Measurements from ENCODE around the gene IGSF5.
"Not testable (repeated sequence)": the region's sequence is repeated elsewhere in the genome, so short reads cannot be mapped to it uniquely, and the experiment has no call there.

Gene IGSF5

DNA sequence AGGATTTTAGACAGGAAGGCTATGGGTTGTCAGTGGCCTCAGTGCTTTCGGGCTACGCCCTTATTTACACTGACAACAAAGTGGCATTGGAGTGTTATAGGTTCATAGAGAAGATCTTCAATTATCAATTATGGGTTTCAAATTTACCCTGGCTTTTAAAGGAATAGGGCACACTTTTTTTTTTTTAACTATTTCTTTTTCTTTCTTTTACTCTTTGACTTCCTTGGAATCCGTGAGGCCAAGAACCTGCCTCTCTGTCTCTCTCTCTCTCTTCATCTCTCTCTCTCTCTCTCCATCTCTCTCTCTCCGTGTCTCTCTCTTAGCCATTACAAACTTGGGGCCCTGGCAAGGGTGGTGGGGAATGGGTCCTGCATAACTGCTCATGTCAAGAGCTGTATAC lies at the start of gene IGSF5:
Gene IGSF5 (plus strand): TSS at position 301 of the 400 bp plus-strand sequence. CDS start 327 bp downstream, outside the sequence.
- DNase-seq (ENCODE audit: low read depth in 2 of 3, low spot score in 2 of 3), result not testable (repeated sequence)

DNA sequence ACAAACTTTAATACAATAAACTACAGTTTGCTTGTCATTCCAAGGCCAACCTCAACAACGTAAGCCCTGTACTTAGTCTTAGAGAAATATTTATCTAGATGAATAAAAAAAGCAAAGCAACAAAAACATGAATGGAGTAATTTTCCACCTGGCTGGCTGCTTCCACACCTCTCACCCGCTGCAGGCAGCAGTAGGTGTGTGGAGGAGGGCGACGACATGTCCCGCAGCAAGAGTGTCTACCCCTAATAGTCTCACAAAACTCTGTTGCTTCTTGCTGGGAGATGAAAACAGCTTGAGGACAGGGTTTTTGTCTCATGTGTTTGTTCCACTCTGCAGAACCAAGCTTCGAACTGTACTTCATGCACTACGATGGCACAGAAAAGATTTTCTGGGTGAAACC lies 48.8 kb upstream of the IGSF5 start:
- DNase-seq (ENCODE audit: low read depth in 2 of 3, low spot score in 2 of 3), result no peak

DNA sequence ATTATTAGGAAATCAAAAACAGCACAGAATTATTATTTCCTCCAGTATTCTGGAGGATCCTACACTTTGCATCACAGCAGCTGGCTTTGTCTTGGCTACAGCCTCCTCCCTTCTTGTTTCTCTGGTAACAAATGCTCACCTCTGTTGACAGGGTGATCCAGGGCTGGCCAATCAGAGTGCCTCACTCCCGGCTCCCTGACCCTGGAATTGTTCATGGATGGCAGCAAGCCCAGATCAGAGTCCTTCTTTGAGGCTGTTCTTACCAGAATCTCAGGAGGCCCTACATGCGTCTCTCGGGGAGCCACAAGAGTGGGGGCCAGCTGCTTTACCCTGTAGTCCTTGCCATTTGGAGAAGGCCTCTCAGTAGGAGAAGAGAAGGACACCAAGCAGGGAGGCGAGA lies 48.4 kb upstream of the IGSF5 start:
- DNase-seq (ENCODE audit: low read depth in 2 of 3, low spot score in 2 of 3), result no peak

DNA sequence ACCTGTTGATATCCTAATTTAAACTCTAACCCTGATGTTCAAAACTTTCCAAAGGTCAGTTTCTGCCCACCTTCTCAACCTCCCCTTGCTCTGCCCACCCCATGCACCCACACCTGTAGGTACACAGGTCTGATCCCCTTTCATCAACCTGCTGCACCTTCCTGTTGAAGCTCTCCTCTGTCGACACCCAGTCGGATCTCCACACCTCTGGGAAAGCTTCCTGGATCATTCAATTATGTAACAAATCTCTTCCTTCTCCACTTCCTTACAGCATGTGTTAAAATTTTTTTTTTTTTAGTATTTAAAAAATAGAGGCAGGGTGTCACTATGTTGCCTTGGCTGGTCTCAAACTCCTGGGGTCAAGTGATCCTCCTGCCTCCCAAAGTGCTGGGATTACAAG lies 44.7 kb upstream of the IGSF5 start:
- DNase-seq (ENCODE audit: low read depth in 2 of 3, low spot score in 2 of 3), result no peak

DNA sequence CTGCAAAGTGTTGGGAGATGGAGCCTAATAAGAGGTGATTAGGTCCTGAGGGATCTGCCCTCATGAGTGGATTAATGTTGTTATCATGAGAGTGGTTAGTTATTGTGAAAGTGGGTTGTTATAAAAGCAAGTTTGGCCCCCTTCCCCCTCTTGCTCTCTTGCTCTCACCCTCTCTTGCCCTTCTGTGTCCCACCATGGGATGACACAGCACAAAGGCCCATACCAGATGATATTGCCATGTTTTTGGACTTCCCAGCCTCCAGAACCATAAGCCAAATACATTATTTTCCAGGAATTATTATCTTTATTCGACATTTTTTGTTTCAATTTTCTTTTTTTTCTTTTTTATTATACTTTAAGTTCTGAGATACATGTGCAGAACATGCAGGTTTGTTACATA lies 41.4 kb upstream of the IGSF5 start:
- DNase-seq (ENCODE audit: low read depth in 2 of 3, low spot score in 2 of 3), result no peak

DNA sequence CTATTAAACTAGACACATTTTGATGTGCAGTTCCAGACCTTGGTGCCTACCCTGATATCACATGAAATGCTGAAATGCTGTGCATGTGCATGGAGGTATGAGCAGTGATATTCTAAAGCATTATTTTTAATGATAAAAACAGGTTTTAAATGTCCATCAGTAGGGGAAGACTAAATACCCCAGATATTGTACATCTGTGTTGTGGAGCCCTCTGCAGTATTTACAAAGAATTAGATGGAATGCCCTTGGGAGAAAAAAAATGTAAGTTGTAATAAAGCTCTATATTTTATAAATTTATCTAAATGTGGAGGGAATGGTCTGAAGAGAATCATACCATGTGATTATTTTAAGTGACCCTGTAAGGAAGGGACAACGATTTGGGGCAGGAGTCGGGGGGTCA lies 39.1 kb upstream of the IGSF5 start:
- no peak for DNase-seq (ENCODE audit: low read depth in 2 of 3, low spot score in 2 of 3)

DNA sequence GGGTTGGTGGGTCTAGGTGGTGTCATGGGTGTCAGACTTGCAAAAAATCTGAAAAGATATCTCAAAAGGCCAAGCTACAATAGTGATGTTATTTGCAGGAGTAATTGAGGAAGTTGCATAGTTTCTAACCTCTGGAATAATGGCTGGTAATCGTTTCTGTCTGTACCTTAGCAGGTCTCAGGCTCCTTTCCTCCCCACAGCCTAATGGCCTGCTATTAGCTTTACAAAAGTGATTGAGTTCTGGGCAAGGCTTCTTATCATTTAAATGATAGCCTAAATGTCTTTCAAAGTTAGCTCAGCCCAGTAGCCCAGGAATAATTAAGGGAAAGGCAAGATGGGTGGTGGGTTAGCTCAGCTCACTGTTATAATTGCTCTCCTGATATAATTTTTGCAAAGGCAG lies 37.7 kb upstream of the IGSF5 start:
- no peak for DNase-seq (ENCODE audit: low read depth in 2 of 3, low spot score in 2 of 3)

DNA sequence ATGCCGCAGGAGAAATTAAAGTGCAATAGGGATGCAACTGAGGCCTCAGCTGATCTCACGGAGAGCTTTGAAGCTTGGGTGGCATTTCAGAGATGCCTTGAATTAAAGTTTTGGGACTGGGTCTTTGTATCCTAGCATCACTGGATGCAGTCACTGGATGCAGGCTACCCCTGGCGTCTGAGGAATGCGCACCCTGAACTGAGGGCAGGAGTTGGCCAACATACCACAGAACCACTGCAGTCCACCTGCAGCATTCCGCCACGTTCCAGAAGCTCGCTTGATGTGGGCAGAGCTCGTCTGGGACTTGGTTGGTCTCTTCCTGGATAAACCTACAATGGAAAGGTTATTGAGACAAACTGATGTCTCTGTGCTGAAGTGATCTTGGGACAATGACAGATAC lies 34.1 kb upstream of the IGSF5 start:
- DNase-seq (ENCODE audit: low read depth in 2 of 3, low spot score in 2 of 3), result no peak

DNA sequence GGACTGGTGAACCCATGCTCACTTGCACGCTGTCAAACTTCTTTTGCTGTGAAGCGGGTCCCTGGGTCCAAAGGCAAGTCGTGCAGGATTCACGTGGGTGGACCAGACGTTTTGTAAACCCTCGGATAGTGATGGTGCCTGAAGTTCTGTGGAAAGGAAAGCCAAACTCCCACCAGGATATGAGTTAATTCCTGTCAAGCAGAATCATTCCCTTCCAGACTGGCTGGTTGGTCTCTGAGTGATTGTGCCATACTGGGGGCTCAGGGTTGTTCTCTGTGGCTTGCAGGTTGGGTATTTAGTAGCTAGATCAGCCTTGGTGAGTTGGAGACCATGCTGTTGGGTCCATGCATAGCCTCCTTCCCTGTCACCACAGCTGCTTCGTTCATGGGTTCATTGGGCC lies 32.7 kb upstream of the IGSF5 start:
- DNase-seq (ENCODE audit: low read depth in 2 of 3, low spot score in 2 of 3), result no peak

DNA sequence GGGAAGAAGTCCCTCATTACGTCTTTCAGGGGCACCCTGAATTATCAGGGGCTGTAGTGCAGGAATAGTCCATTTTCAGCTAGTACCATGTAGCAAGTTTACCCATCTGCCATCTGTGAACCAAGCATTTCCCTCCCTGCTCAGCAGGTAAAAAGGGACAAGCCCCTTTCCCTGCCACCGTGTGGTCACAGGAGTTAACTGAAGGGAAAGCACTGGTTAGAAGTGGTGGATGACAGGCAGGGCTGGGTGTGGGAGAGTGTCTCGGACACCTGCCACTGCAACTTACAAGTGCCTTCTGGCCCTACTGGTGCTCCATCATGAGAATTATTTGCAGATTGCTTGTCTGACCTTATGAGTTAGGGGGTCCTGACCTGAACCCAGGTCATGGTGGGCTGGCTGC lies 32.0 kb upstream of the IGSF5 start:
- DNase-seq (ENCODE audit: low read depth in 2 of 3, low spot score in 2 of 3), result no peak

DNA sequence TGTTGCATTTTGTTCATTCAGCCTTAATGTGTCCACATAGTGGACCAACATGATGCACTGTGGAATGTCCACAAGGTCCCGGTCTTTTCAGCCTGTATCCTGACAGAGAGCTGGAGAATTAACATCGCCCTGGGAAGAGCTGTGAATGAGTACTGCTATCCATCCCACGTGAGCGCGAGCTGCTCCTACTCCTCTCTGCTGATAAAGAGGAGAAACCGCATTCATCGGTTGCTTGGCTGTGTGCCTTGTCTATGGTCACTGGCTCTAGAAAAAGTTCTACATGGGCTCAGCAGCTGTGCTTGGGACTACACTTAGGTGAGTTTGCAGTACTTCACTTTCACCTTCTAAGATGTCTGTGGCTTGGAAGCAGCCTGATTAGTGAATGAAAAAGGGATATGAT lies 31.1 kb upstream of the IGSF5 start:
- DNase-seq (ENCODE audit: low read depth in 2 of 3, low spot score in 2 of 3), result no peak

DNA sequence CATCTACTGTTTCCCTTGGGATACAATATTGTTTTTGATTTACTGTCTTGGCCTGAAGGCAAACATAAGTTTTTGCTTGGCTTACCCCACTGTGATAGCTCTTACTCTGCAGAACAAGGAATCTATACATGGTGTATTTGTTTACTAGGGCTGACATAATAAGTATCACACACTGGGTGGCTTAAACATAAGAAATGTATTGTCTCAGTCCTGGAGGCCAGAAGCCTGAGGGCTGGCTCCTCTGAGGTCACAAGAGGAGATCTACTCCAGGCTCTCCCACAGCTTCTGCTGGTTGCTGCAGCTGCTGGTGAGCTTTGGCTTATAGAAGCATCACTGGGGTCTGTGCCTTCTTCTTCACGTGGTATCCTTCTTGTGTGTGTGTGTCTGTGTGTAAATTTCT lies 30.7 kb upstream of the IGSF5 start:
- no peak for DNase-seq (ENCODE audit: low read depth in 2 of 3, low spot score in 2 of 3)

DNA sequence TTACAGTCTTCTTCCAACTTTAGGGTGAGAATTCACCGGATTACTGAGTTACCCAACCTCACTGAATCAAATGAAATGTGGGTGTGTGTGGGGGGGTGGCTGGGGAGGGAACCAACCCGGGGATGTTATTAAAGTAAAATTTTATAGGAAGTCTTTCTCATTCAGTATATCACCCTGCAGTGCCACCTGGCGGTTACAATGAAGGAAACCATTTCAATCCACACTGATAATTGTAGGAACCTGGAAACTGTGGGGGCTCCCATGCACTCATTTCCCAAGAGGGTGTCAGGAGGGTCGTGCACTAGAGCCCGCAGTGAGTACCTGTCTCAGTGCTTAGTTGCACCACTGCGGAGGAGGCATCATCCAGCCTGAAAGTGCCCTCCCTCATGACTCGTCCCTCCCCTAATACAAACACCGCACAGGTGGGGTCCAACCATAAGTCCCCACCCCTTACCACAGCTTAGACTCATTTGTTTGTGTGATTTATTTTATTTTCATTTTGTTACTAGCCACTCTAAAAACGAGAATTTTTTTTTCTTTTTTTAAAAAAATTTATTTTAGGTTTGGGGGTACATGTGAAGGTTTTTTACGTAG lies 29.1 kb upstream of the IGSF5 start:
- peak in 1 of 3 experiments; percentile 3 for DNase-seq (ENCODE audit: low read depth in 2 of 3, low spot score in 2 of 3)

DNA sequence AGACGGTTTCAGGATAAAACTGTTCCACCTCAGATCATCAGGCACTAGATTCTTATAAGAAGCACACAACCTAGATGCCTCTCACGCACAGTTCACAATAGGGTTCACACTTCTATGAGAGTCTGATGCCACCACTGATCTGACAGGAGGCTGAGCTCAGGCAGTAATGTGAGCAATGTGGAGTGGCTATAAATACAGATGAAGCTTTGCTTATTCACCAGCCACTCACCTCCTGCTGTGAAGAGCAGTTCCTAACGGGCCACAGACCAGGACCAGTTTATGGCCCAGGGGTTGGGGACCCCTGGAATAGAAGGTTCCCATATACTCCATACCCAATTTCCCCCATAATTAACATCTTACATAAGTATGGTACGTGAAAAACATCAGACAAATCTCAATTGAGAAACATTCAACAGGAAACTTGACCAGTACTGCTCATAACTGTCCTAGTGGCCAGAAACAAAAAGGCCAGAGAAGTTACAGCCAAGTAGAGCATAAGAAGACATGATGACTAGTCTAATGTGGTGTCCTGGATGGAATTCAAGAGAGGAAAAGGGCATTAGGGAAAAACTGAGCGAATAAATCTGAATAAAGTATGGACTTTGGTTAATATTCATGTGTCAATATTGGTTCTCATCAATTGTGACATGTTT lies 24.7 kb upstream of the IGSF5 start:
- DNase-seq (ENCODE audit: low read depth in 2 of 3, low spot score in 2 of 3), result no peak

DNA sequence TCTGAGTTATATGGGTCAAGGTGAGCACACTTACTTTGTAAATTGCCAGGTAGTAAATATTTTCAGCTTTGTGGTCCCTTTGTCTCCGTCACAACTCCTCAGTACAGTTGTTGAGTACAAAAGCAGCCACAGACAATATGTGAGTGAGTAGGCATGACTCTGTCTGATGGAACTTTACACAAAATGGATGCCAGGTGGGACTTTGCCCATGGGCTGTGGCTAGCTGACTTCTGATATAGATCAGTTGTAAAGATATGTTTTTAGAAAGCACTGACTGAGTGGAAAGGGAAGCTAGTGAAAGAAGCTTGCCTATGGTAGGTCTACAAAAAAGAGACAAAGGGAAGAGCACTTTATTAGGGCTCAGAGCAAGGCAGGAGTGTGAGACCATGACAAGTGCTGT lies 23.1 kb upstream of the IGSF5 start:
- DNase-seq (ENCODE audit: low read depth in 2 of 3, low spot score in 2 of 3), result no peak

DNA sequence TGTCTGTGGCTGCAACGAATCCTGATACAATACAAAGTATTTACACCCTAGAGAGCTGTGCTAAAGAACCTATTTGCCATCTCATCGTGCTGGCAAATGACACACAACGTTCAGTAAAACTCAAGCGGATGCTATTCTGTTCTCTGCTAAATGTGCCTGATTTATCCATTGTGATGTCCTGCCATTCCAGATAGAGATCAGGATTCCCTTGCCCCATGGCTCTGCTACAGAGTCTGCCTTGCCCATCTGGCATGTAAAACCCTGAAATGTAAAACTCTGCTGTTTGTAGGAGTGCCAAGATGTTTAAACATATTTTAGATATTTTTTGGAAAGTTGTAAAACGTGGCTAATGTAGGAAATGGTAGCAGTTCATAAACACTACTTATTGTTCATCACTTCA lies 20.0 kb upstream of the IGSF5 start:
- no peak for DNase-seq (ENCODE audit: low read depth in 2 of 3, low spot score in 2 of 3)

DNA sequence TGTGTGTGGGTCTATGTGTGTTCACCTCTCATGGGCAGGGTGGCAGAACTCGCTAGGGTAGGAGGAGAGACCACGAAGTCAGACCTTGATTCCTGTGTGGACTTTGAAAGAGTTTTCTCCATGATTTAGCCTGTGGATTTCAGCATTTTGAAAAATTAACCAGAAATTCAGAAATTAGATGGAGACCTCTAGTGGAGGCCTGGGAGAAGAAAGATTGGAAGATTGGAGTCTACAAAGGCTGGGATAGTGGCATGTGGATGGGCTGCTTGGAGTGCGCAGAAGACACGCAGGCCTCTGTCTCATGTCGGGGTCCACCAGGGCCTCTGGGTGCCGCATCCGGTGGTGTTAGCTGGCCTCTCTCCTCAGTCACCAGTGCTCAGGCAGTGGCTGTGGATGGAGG lies 18.9 kb upstream of the IGSF5 start:
- DNase-seq (ENCODE audit: low read depth in 2 of 3, low spot score in 2 of 3), result no peak

DNA sequence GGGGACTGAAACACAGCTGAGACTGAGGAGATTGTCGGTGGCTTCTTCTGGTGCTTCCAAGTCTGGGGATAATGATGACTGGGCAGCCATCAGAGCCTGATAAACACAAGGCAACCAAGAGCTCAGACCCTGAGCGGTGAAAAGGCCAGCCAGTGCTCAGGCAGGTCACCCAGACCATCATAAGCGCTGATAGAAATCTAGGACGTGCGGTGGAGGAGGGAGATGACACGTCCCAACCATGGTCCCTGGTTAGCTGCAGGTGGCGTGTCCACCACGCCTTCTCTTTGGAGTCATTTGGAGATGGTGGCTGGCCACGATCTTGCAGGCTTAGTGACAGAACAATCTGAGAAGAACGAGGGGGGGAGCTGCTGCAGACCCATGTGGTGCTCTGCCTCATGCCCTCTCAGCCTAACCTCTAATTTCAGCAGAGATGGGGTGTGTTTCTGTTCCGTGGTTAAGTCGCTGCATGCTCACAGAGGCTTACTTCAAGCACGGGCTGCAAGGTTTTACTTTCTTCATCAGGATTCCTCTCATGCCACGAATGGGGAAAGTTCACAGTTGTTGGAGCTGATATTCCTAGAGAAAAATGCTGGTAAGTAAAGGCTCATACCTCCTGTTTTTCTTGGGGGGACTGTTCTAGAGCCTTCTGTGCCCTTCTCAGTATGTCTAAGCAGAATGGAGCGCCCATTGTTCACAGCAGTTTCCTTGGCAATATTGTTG lies 17.4 kb upstream of the IGSF5 start:
- no peak for DNase-seq (ENCODE audit: low read depth in 2 of 3, low spot score in 2 of 3)

DNA sequence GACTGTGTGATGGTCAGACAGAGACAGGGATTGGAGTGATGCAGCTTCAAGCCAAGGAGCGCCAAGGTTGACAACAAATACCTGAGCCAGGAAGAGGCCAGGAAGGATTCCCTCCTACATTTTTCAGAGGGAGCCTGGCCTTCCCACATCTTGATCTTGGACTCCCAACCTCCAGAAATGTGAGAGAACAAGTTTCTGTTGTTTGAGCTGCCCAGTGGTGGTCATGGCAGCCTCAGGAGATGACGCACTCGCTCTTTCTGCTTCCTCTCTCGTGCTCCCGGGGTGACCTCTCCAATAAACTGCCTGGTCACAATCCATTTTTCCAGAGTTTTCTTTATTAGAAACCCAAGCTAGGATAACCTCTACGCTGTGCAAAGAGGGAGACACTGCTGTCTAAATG lies 16.6 kb upstream of the IGSF5 start:
- no peak for DNase-seq (ENCODE audit: low read depth in 2 of 3, low spot score in 2 of 3)

DNA sequence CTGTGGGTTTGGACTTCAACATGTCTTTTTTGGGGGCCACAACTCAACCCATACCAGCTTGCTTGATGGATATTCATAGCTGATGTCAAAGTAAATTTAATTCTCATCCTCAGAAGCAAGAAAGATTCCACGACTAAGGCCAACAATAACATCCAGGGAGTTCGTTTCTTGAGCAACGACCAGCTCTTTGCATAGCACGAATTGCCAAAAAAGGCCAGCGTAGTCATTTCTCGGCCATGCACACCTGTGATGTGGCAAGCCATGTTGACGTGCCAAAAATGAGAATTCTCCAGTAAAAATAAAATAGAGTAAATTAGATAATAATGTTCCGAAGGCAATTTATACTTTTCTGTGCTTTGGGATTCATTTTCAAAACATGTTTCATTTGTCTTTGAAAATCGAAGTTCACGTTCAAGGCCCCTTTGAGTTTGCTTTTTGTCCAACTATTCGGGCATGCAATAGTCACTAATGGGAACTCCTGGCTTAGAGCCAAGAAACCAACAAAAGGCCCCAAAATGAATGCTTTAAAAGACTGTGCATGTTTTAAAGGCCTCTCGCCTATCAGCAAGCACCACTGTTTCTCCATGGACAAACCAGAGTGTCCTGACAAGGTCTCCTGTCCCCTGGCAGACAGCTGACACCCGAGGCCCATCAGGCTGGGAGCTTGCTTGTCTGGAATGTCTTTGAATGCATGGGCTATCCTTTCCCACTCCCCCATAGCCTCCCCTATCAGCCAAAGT lies 14.4 kb upstream of the IGSF5 start:
- no peak for DNase-seq (ENCODE audit: low read depth in 2 of 3, low spot score in 2 of 3)

DNA sequence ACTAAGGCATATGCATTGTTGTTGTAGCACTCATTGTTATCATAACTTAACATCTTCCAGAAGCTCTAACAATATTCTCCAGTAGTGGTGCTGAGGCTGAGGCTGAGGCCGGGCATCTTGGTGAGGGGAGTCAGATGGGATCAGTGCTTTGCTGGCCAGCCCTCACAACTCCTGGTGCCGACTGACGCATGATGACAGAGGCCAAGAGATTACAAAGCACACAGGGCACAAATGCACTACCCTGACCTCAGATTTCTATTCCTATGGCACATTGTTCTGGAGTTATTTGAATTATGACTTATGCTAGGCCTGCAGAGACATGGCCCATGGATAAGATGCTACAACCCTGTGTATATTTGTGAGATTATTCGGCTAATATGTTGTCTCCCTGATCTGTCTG lies 8.3 kb upstream of the IGSF5 start:
- DNase-seq (ENCODE audit: low read depth in 2 of 3, low spot score in 2 of 3), result no peak

DNA sequence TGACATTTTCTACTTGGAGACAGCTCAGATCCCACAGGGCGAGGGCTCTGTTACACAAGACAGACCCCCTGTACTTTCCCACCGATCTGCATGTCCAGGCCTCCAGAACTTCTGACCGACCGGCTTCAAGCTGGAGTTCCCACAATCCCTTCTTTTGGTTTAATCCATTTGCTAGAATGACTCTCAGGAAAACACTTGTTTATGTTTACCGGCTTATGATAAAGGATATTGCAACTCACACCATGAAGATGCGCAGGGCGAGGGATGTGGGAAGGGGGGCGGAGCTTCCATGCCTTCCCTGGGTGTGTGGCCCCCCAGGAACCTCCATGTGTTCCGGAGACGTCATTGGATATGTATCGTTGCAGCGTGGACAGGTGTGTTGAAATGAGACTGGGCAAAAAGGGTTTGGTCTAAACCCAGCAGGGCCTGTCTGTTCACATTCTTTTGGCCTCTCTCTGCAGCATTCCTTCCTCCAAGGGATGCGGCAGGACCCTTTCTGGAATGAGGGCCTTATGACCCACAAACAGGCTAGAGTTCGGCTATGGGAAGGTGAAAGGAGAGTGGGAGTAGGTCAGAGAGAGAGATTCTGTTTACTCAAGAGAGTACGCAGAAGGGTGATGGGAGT lies 7.5 kb upstream of the IGSF5 start:
- no peak for DNase-seq (ENCODE audit: low read depth in 2 of 3, low spot score in 2 of 3)

Data from activated CD8-positive, alpha-beta memory T cell treated with anti-CD3 and anti-CD28 coated beads for 48 hours (primary cell).